NCI-H345 treated with DMSO at 0.1 percent for 48 hours (cell line): ENCODE results near the gene ZNF700.
A peak's percentile ranks its signal among the peaks of the same experiment; 100 is the strongest.
"Not testable (repeated sequence)": the region's sequence is repeated elsewhere in the genome, so short reads cannot be mapped to it uniquely, and the experiment has no call there.

ENCODE experiments used
- DNase-seq: peaks from one replicate; lab custom pipeline; 2025; ENCODE audit not compliant: unreplicated experiment; lab: John Stamatoyannopoulos, UW

The ZNF700 gene

GRCh38 chr19:11938383-11938782 is 13.5 kb downstream of the ZNF700 start:
- DNase-seq = not testable (repeated sequence)

- DNase-seq = not testable (repeated sequence)
Measured at GRCh38 chr19:11941361-11941887, 16.5 kb downstream of the ZNF700 start.

GRCh38 chr19:11942008-11942842 is 17.3 kb downstream of the ZNF700 start:
- no peak for DNase-seq

- no peak for DNase-seq
Measured at GRCh38 chr19:11942843-11943108, 17.9 kb downstream of the ZNF700 start.

GRCh38 chr19:11944656-11945055 is 19.7 kb downstream of the ZNF700 start:
- DNase-seq = no peak

- no peak for DNase-seq
Measured at GRCh38 chr19:11948646-11949045, 23.7 kb downstream of the ZNF700 start.

- DNase-seq = no peak
Measured at GRCh38 chr19:11949201-11949600, 24.3 kb downstream of the ZNF700 start.

GRCh38 chr19:11949614-11950080 is 24.7 kb downstream of the ZNF700 start:
- not testable (repeated sequence) for DNase-seq

- DNase-seq = no peak
Measured at GRCh38 chr19:11950312-11950711, 25.4 kb downstream of the ZNF700 start.

- DNase-seq = peak; percentile 4
Measured at GRCh38 chr19:11963566-11964355, 38.9 kb downstream of the ZNF700 start.

GRCh38 chr19:11964496-11964857 is 39.6 kb downstream of the ZNF700 start:
- no peak for DNase-seq

GRCh38 chr19:11964858-11965645 is 40.1 kb downstream of the ZNF700 start, which contains the start of gene ZNF763:
Gene ZNF763 (plus strand): TSS chr19:11965040. CDS start chr19:11965209, 169 bp downstream.
- DNase-seq = peak; percentile 27

- no peak for DNase-seq
Measured at GRCh38 chr19:11970174-11970573, 45.3 kb downstream of the ZNF700 start.

GRCh38 chr19:11971041-11971440 is 46.1 kb downstream of the ZNF700 start:
- DNase-seq = no peak

GRCh38 chr19:11973019-11973810 is 48.3 kb downstream of the ZNF700 start:
- no peak for DNase-seq

GRCh38 chr19:11978492-11979100 is 53.7 kb downstream of the ZNF700 start:
- DNase-seq = no peak

GRCh38 chr19:11979527-11979926 is 54.6 kb downstream of the ZNF700 start:
- no peak for DNase-seq

- no peak for DNase-seq
Measured at GRCh38 chr19:11982526-11982925, 57.6 kb downstream of the ZNF700 start.

- DNase-seq = no peak
Measured at GRCh38 chr19:11984986-11985385, 60.1 kb downstream of the ZNF700 start.

GRCh38 chr19:11986754-11987153 is 61.8 kb downstream of the ZNF700 start:
- DNase-seq = no peak
